GM10847 (cell line): ENCODE data around the gene GAB2.

Experiments used
- POLR2A ChIP-seq: IDR thresholded peaks from 2 replicates; pipeline ENCODE4 v1.6.1; 2011; ENCODE audit not compliant: insufficient read length; ENCODE audit errors: extremely low read depth

The GAB2 gene

GRCh38 chr11:78251083-78251775 is 166.4 kb downstream of the GAB2 start:
- no peak for TF ChIP-seq POLR2A

GRCh38 chr11:78250099-78250498 is 167.5 kb downstream of the GAB2 start:
- TF ChIP-seq POLR2A = no peak

- TF ChIP-seq POLR2A = no peak
Observed at GRCh38 chr11:78248903-78249302, 168.7 kb downstream of the GAB2 start.

- no peak for TF ChIP-seq POLR2A
Observed at GRCh38 chr11:78248191-78248590, 169.4 kb downstream of the GAB2 start.

GRCh38 chr11:78244546-78245255 is 172.9 kb downstream of the GAB2 start:
- TF ChIP-seq POLR2A = no peak

GRCh38 chr11:78244080-78244479 is 173.5 kb downstream of the GAB2 start:
- no peak for TF ChIP-seq POLR2A

GRCh38 chr11:78241475-78241874 is 176.1 kb downstream of the GAB2 start:
- TF ChIP-seq POLR2A = no peak

GRCh38 chr11:78239781-78240180 is 177.8 kb downstream of the GAB2 start:
- TF ChIP-seq POLR2A = no peak

- TF ChIP-seq POLR2A = no peak
Observed at GRCh38 chr11:78237293-78238046, 180.2 kb downstream of the GAB2 start.

GRCh38 chr11:78234006-78234405 is 183.6 kb downstream of the GAB2 start:
- TF ChIP-seq POLR2A = no peak

GRCh38 chr11:78231962-78232501 is 185.6 kb downstream of the GAB2 start:
- no peak for TF ChIP-seq POLR2A

GRCh38 chr11:78230161-78230877 is 187.3 kb downstream of the GAB2 start:
- no peak for TF ChIP-seq POLR2A

GRCh38 chr11:78229106-78229505 is 188.5 kb downstream of the GAB2 start:
- TF ChIP-seq POLR2A = no peak

GRCh38 chr11:78228467-78228866 is 189.2 kb downstream of the GAB2 start:
- no peak for TF ChIP-seq POLR2A

- no peak for TF ChIP-seq POLR2A
Observed at GRCh38 chr11:78227921-78228320, 189.7 kb downstream of the GAB2 start.
